ENCODE data around the gene ZNF236. TPM values are rescaled to one million over a fixed set of nuclear protein-coding genes. Genes with fewer than 3 reads are reported as not detected.

Gene ZNF236
- total and polyA plus RNA-seq, 2 of the 8 experiments (the other 6 are each of a cell fraction or from before 2014, with no cell fraction given) = 6.7 to 14.5 TPM

DNA sequence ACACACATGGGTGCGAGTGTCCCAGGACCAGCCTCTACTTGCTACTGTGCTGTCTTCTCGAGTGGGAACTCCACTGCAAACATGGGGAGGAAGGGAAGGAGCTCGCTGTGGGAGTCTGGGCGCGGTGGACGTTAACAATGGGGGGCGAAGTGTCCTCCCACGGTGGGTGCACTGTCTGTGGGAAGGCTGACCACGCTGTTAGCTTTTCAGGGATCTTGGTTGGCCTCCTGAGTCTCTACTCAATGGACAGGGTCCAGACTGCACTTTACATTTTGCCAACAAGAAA is 163.5 kb downstream of the ZNF236 start:
- no peak overlapping the region for H3K56ac ChIP-seq (replicated peaks; ENCODE audit: insufficient read length, low read depth, low read length)
- H3K23ac ChIP-seq (ENCODE audit: insufficient read length) = no peak overlapping the region
- TF ChIP-seq TAF1 (IDR thresholded peaks at IDR 0.05; ENCODE audit: low read depth, low read length) (no peak), SIRT6 (IDR thresholded peaks at IDR 0.05; ENCODE audit: low read length) (no peak), HDAC6 (IDR thresholded peaks at IDR 0.05; ENCODE audit: low read depth, low read length) (no peak), HDAC2 (IDR thresholded peaks at IDR 0.05; ENCODE audit: borderline replicate concordance in 1 of 2, low read depth in 2 of 2, low read length in 2 of 2) (no peak), SP2 (IDR thresholded peaks at IDR 0.05; ENCODE audit: low read length) (no peak), CREB1 (IDR thresholded peaks at IDR 0.05) (no peak), YY1 (IDR thresholded peaks at IDR 0.05; ENCODE audit: low read depth, low read length) (no peak), KDM4A (IDR thresholded peaks at IDR 0.05; ENCODE audit: low read depth, low read length, severe bottlenecking) (no peak), RAD21 (IDR thresholded peaks at IDR 0.05 in 1 of 2, conservative IDR thresholded peaks at IDR 0.05 in 1 of 2; ENCODE audit: low read depth in 2 of 2, low read length in 2 of 2) (no peak), EGR1 (IDR thresholded peaks at IDR 0.05; ENCODE audit: borderline replicate concordance, low read depth, low read length) (no peak)
- no peaks in the 10 kb centered on the region for H3K27me3 ChIP-seq (replicated peaks in 1 of 4; ENCODE audit: control insufficient read depth in 3 of 4, extremely low read depth in 1 of 4, insufficient read depth in 3 of 4, low read length in 3 of 4)
- H4K91ac ChIP-seq (replicated peaks; ENCODE audit: insufficient read length, low read length) = no peak overlapping the region
- ChIA-PET CTCF (ENCODE audit: partially characterized antibody) (interaction anchor here (0.8 to 13.3 kb wide), 14 partner anchors 11 to 77 kb away, joined by 3 to 188 read pairs (median 11); no protein-coding TSS in a partner anchor), POLR2A (ENCODE audit: partially characterized antibody) (interaction anchor here (3.6 kb wide), 1 partner anchor 17 kb away, joined by 14 read pairs; no protein-coding TSS in a partner anchor)
- no peaks in the 10 kb centered on the region for H3K36me3 ChIP-seq (ENCODE audit: control insufficient read depth in 2 of 4, insufficient read depth in 4 of 4, low read length in 3 of 4)
- H4K20me1 ChIP-seq (replicated peaks in 1 of 2; ENCODE audit: control insufficient read depth in 1 of 2, insufficient read depth in 2 of 2, low read length in 2 of 2) = no peaks in the 10 kb centered on the region
- FAIRE-seq = no peak
- peak overlapping the region; percentile 17; the same call in 1 of the 2 replicates for H4K8ac ChIP-seq (ENCODE audit: extremely low read depth, insufficient read depth, low read length)
- no peak overlapping the region for H3K14ac ChIP-seq (ENCODE audit: insufficient read length)
- no peaks in the 10 kb centered on the region for H3K23me2 ChIP-seq (ENCODE audit: low read depth, low read length)
- H2BK5ac ChIP-seq (ENCODE audit: low read depth, low read length) = no peak overlapping the region
- H2BK12ac ChIP-seq (ENCODE audit: low read depth, low read length) = 0 out of 2 replicates have a peak overlapping the region, but pooled peaks have one; percentile 3
- no peaks in the 10 kb centered on the region for H3K79me1 ChIP-seq (ENCODE audit: low read depth, low read length)
- H2BK20ac ChIP-seq (ENCODE audit: low read length) = no peak overlapping the region
- no peak overlapping the region for H2BK15ac ChIP-seq (ENCODE audit: low read length)
- H3K27ac ChIP-seq (ENCODE audit: low read depth, low read length) = no peak overlapping the region
- no peaks in the 10 kb centered on the region for H3K9me3 ChIP-seq (ENCODE audit: insufficient read depth in 2 of 2, low read depth in 1 of 2, low read length in 1 of 2)
- no peak overlapping the region for H2AK5ac ChIP-seq (ENCODE audit: low read depth, low read length)
- no peak overlapping the region for H3K4me2 ChIP-seq (ENCODE audit: insufficient read depth in 1 of 2, low read depth in 2 of 2, low read length in 2 of 2)
- H2AFZ ChIP-seq (ENCODE audit: low read length) = no peak overlapping the region
- H2BK120ac ChIP-seq (replicated peaks; ENCODE audit: low read depth, low read length) = no peak overlapping the region
- 0 out of 2 replicates have a peak overlapping the region, but pooled peaks have one; percentile 28 for H3K18ac ChIP-seq (ENCODE audit: extremely low read depth, low read length)
- WGBS, 2 experiments (ENCODE audit: extremely low coverage in 1 of 2, insufficient coverage in 1 of 2, insufficient read length in 1 of 2, insufficient replicate concordance in 2 of 2, low coverage in 1 of 2, low lambda C conversion rate in 2 of 2, missing lambda C conversion rate in 1 of 2) = 90% methylated on average over 9 of the region's 9 CpGs; no CpG with 5 or more reads in 1 of the 2 experiments
- H4K5ac ChIP-seq (ENCODE audit: insufficient read length, low read depth, low read length) = no peak overlapping the region
- no peak overlapping the region for H3K4ac ChIP-seq (replicated peaks; ENCODE audit: insufficient read length, low read depth, low read length)
- H3K9ac ChIP-seq (replicated peaks in 1 of 4; ENCODE audit: extremely low read depth in 1 of 4, low read depth in 3 of 4, low read length in 3 of 4) = no peak overlapping the region
- no peak overlapping the region for H3K4me3 ChIP-seq (ENCODE audit: extremely low read depth in 1 of 4, insufficient read depth in 2 of 4, low read depth in 3 of 4, low read length in 4 of 4)
- H3K79me2 ChIP-seq (ENCODE audit: control insufficient read depth in 1 of 2, insufficient read depth in 2 of 2, low read length in 2 of 2) = no peaks in the 10 kb centered on the region
- H3K4me1 ChIP-seq (replicated peaks in 1 of 4; ENCODE audit: control insufficient read depth in 3 of 4, insufficient read depth in 4 of 4, low read length in 3 of 4) = peaks cover 0 to 16% (median 8%) of the 10 kb centered on the region in 4 experiments
- DNase-seq (ENCODE audit: low read depth in 1 of 2, low spot score in 2 of 2) = peak in 1 of 2 experiments; percentile 40

All from H1 (cell line).